Measurements from ENCODE around the gene PRDM8. TPM values are rescaled to one million over a fixed set of nuclear protein-coding genes. Genes with fewer than 3 reads are reported as not detected.

Gene PRDM8
- polyA plus RNA-seq, 2 of the 4 experiments (the other 2 are of a cell fraction) = 0.10 to 0.14 TPM

GRCh38 chr4:80209340-80209701, 12.0 kb downstream of the PRDM8 start:
- no peak for TF ChIP-seq KDM1A (IDR thresholded peaks at IDR 0.05; ENCODE audit: low read depth)
- no peak for TF ChIP-seq PHF8 (IDR thresholded peaks at IDR 0.05; ENCODE audit: borderline replicate concordance, low read depth)
- Histone ChIP-seq H3K27ac (no peak overlapping the region), H3K4me3 (no peak overlapping the region), H3K4me2 (no peak overlapping the region), H3K9me3 (no peaks in the 10 kb centered on the region), H3K4me1 (no peaks in the 10 kb centered on the region)
- no peak for FAIRE-seq
- DNase-seq (ENCODE audit: low read depth in 1 of 2, low spot score in 1 of 2) = no peak
- ChIA-PET CTCF (interaction anchor here (0.8 kb wide), 1 partner anchor 1167 kb away, joined by 3 read pairs; no protein-coding TSS in a partner anchor), POLR2A (no interaction called here)
- no peak for ATAC-seq
- WGBS (ENCODE audit: missing lambda C conversion rate) = 69% methylated on average over 2 of the region's 2 CpGs

- WGBS (ENCODE audit: missing lambda C conversion rate) = 8% methylated on average over 2 of the region's 2 CpGs
- no peak for TF ChIP-seq HOXB5 (CRISPR knock-in tag; IDR thresholded peaks at IDR 0.05)
- TF ChIP-seq TFCP2L1 (CRISPR knock-in tag; IDR thresholded peaks at IDR 0.05) = no peak
- no peak for TF ChIP-seq HMGXB4 (CRISPR knock-in tag; IDR thresholded peaks at IDR 0.05; ENCODE audit: borderline replicate concordance)
- no peak for TF ChIP-seq ZNF302 (CRISPR knock-in tag; IDR thresholded peaks at IDR 0.05)
- TF ChIP-seq SMC3 (IDR thresholded peaks at IDR 0.05) = no peak
- no peak for TF ChIP-seq EHF (CRISPR knock-in tag; IDR thresholded peaks at IDR 0.05)
- no peak for TF ChIP-seq ZSCAN20 (CRISPR knock-in tag; IDR thresholded peaks at IDR 0.05)
- TF ChIP-seq EHMT2 (IDR thresholded peaks at IDR 0.05; ENCODE audit: low read depth) = no peak
- no peak for TF ChIP-seq NR3C1 (IDR thresholded peaks at IDR 0.05)
- no peak for TF ChIP-seq FOSL2 (IDR thresholded peaks at IDR 0.05)
- TF ChIP-seq FOSL2 (CRISPR knock-in tag; IDR thresholded peaks at IDR 0.05) = no peak
- TF ChIP-seq ESRRA (IDR thresholded peaks at IDR 0.05; ENCODE audit: borderline replicate concordance, low read length) = no peak
- TF ChIP-seq HEYL (CRISPR knock-in tag; IDR thresholded peaks at IDR 0.05) = no peak
- no peak for TF ChIP-seq KDM1A (IDR thresholded peaks at IDR 0.05; ENCODE audit: low read depth)
- TF ChIP-seq ELK1 (IDR thresholded peaks at IDR 0.05; ENCODE audit: low read depth, low read length) = no peak
- TF ChIP-seq CEBPB (IDR thresholded peaks at IDR 0.05) = no peak
- H3K4me1 ChIP-seq = no peaks in the 10 kb centered on the region
- ChIA-PET CTCF (no interaction called here), POLR2A (no interaction called here)
- no peak for ATAC-seq
- no peak overlapping the region for H3K4me2 ChIP-seq
- no peak for DNase-seq (ENCODE audit: low read depth in 1 of 2, low spot score in 1 of 2)
- H3K4me3 ChIP-seq = no peak overlapping the region
- no peaks in the 10 kb centered on the region for H3K9me3 ChIP-seq
- H3K27ac ChIP-seq = no peak overlapping the region
- no peak for FAIRE-seq
Measured at GRCh38 chr4:80210549-80210948, 13.2 kb downstream of the PRDM8 start.

- ChIA-PET POLR2A (no interaction called here), CTCF (interaction anchor here (0.7 to 3.8 kb wide), 7 partner anchors 11 to 1260 kb away, joined by 3 to 22 read pairs (median 3); partner anchors contain the start of gene PRDM8)
- TF ChIP-seq ESRRA (IDR thresholded peaks at IDR 0.05; ENCODE audit: borderline replicate concordance, low read length) (no peak), HES2 (IDR thresholded peaks at IDR 0.05) (no peak), CBX8 (IDR thresholded peaks at IDR 0.05) (no peak), ATOH8 (CRISPR knock-in tag; IDR thresholded peaks at IDR 0.05; ENCODE audit: low read depth) (no peak), RFX5 (IDR thresholded peaks at IDR 0.05) (no peak), ZFP36 (IDR thresholded peaks at IDR 0.05; ENCODE audit: borderline replicate concordance, partially characterized antibody) (no peak), BCL3 (IDR thresholded peaks at IDR 0.05) (no peak), HMGXB4 (CRISPR knock-in tag; IDR thresholded peaks at IDR 0.05; ENCODE audit: borderline replicate concordance) (no peak)
- Histone ChIP-seq H3K4me1 (no peaks in the 10 kb centered on the region), H3K9me3 (no peaks in the 10 kb centered on the region), H3K4me3 (no peak overlapping the region), H3K4me2 (no peak overlapping the region), H3K27ac (no peak overlapping the region)
- WGBS (ENCODE audit: missing lambda C conversion rate) = 52% methylated on average over 5 of the region's 5 CpGs
- no peak for ATAC-seq
- DNase-seq (ENCODE audit: low read depth in 1 of 2, low spot score in 1 of 2) = no peak
- FAIRE-seq = no peak
Measured at GRCh38 chr4:80213117-80213815, 16.0 kb downstream of the PRDM8 start.
